ENCODE data around the gene NUDCD3.
"Not testable (repeated sequence)": the region's sequence is repeated elsewhere in the genome, so short reads cannot be mapped to it uniquely, and the experiment has no call there.

Gene NUDCD3

DNA sequence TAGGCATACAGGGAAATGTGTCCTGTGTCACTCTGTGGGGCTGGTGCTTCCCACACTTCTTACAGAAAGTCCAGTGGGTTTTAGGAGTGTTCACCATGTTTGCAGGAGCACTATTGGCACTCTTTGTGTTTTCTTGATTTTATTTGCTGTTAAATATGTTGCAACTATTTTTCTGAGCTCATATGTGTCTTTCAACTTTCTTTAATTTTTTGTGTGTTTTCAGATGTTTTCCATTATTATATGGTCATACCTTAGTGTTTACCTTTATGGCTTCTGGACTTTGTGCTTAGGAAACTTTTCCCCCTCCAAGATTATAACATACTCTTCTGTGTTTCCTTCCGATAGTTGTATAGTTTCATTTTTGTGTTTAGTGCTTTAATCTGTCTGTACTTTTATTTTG is 20.8 kb upstream of the NUDCD3 start:
- no peak for ATAC-seq
- TF ChIP-seq TOX (CRISPR knock-in tag; IDR thresholded peaks at IDR 0.05; ENCODE audit: borderline replicate concordance) (no peak), ZC3H10 (CRISPR knock-in tag; IDR thresholded peaks at IDR 0.05) (no peak), SNAI2 (CRISPR knock-in tag; IDR thresholded peaks at IDR 0.05) (no peak), BACH2 (CRISPR knock-in tag; IDR thresholded peaks at IDR 0.05; ENCODE audit: borderline replicate concordance) (no peak), ISL1 (CRISPR knock-in tag; IDR thresholded peaks at IDR 0.05) (no peak), ARNTL (CRISPR knock-in tag; IDR thresholded peaks at IDR 0.05; ENCODE audit: borderline replicate concordance, low read depth) (no peak), ZNF565 (CRISPR knock-in tag; conservative IDR thresholded peaks at IDR 0.05; ENCODE audit: low read depth) (no peak), ZNF70 (CRISPR knock-in tag; IDR thresholded peaks at IDR 0.05) (no peak), TCF4 (CRISPR knock-in tag; IDR thresholded peaks at IDR 0.05; ENCODE audit: borderline replicate concordance) (no peak), OSR1 (CRISPR knock-in tag; IDR thresholded peaks at IDR 0.05) (no peak), ZNF8 (CRISPR knock-in tag; IDR thresholded peaks at IDR 0.05) (no peak)
- TF ChIP-seq, protein P1, sequence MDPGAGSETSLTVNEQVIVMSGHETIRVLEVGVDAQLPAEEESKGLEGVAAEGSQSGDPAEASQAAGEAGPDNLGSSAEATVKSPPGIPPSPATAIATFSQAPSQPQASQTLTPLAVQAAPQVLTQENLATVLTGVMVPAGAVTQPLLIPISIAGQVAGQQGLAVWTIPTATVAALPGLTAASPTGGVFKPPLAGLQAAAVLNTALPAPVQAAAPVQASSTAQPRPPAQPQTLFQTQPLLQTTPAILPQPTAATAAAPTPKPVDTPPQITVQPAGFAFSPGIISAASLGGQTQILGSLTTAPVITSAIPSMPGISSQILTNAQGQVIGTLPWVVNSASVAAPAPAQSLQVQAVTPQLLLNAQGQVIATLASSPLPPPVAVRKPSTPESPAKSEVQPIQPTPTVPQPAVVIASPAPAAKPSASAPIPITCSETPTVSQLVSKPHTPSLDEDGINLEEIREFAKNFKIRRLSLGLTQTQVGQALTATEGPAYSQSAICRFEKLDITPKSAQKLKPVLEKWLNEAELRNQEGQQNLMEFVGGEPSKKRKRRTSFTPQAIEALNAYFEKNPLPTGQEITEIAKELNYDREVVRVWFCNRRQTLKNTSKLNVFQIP (CRISPR knock-in tag; IDR thresholded peaks at IDR 0.05; ENCODE audit: borderline replicate concordance, low read depth), result no peak
- TF ChIP-seq, protein P2, sequence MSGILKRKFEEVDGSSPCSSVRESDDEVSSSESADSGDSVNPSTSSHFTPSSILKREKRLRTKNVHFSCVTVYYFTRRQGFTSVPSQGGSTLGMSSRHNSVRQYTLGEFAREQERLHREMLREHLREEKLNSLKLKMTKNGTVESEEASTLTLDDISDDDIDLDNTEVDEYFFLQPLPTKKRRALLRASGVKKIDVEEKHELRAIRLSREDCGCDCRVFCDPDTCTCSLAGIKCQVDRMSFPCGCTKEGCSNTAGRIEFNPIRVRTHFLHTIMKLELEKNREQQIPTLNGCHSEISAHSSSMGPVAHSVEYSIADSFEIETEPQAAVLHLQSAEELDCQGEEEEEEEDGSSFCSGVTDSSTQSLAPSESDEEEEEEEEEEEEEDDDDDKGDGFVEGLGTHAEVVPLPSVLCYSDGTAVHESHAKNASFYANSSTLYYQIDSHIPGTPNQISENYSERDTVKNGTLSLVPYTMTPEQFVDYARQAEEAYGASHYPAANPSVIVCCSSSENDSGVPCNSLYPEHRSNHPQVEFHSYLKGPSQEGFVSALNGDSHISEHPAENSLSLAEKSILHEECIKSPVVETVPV (CRISPR knock-in tag; IDR thresholded peaks at IDR 0.05), result no peak
- TF ChIP-seq, protein P3, sequence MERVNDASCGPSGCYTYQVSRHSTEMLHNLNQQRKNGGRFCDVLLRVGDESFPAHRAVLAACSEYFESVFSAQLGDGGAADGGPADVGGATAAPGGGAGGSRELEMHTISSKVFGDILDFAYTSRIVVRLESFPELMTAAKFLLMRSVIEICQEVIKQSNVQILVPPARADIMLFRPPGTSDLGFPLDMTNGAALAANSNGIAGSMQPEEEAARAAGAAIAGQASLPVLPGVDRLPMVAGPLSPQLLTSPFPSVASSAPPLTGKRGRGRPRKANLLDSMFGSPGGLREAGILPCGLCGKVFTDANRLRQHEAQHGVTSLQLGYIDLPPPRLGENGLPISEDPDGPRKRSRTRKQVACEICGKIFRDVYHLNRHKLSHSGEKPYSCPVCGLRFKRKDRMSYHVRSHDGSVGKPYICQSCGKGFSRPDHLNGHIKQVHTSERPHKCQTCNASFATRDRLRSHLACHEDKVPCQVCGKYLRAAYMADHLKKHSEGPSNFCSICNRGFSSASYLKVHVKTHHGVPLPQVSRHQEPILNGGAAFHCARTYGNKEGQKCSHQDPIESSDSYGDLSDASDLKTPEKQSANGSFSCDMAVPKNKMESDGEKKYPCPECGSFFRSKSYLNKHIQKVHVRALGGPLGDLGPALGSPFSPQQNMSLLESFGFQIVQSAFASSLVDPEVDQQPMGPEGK (CRISPR knock-in tag; IDR thresholded peaks at IDR 0.05; ENCODE audit: borderline replicate concordance), result no peak
- TF ChIP-seq, protein P4, sequence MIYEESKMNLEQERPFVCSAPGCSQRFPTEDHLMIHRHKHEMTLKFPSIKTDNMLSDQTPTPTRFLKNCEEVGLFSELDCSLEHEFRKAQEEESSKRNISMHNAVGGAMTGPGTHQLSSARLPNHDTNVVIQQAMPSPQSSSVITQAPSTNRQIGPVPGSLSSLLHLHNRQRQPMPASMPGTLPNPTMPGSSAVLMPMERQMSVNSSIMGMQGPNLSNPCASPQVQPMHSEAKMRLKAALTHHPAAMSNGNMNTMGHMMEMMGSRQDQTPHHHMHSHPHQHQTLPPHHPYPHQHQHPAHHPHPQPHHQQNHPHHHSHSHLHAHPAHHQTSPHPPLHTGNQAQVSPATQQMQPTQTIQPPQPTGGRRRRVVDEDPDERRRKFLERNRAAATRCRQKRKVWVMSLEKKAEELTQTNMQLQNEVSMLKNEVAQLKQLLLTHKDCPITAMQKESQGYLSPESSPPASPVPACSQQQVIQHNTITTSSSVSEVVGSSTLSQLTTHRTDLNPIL (CRISPR knock-in tag; IDR thresholded peaks at IDR 0.05; ENCODE audit: low read depth), result no peak

DNA sequence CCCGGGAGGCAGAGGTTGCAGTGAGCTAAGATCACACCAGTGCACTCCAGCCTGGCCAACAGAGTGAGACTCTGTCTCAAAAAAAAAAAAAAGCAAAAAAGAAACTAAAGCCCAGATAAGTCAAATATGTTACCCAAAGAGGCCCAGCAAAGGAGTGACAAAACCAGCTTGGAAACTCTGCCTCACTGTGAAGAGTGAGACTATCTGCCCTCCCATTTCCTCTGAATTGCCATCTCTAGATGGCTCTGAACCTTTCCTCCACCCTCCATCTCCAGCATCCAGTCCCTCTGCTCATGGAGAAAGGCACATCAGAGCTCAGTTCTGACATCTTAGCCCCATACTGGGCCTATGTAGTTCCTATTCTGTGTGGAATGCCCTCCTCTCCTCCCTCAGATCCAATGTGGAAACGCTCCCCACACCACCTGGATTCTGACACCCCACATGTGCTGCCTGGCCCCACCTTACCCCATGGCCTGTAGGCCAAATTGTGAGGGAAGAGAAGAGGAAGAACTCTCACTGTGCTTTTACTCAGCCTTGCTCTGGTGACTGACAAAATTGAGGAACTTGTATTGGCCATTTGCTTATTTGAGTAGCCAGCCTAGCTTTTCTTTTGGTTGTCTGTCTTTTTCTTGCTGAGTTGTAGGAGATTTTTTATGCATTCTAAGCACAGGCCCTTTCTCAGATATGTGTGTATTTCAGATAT is 18.0 kb upstream of the NUDCD3 start:
- TF ChIP-seq, protein P5, sequence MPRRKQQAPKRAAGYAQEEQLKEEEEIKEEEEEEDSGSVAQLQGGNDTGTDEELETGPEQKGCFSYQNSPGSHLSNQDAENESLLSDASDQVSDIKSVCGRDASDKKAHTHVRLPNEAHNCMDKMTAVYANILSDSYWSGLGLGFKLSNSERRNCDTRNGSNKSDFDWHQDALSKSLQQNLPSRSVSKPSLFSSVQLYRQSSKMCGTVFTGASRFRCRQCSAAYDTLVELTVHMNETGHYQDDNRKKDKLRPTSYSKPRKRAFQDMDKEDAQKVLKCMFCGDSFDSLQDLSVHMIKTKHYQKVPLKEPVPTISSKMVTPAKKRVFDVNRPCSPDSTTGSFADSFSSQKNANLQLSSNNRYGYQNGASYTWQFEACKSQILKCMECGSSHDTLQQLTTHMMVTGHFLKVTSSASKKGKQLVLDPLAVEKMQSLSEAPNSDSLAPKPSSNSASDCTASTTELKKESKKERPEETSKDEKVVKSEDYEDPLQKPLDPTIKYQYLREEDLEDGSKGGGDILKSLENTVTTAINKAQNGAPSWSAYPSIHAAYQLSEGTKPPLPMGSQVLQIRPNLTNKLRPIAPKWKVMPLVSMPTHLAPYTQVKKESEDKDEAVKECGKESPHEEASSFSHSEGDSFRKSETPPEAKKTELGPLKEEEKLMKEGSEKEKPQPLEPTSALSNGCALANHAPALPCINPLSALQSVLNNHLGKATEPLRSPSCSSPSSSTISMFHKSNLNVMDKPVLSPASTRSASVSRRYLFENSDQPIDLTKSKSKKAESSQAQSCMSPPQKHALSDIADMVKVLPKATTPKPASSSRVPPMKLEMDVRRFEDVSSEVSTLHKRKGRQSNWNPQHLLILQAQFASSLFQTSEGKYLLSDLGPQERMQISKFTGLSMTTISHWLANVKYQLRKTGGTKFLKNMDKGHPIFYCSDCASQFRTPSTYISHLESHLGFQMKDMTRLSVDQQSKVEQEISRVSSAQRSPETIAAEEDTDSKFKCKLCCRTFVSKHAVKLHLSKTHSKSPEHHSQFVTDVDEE (CRISPR knock-in tag; IDR thresholded peaks at IDR 0.05), result no peak
- no peak for TF ChIP-seq RARB (CRISPR knock-in tag; IDR thresholded peaks at IDR 0.05)
- TF ChIP-seq, protein P2 (CRISPR knock-in tag; IDR thresholded peaks at IDR 0.05), result no peak
- TF ChIP-seq ISL1 (CRISPR knock-in tag; IDR thresholded peaks at IDR 0.05), result no peak
- no peak for TF ChIP-seq ARNTL (CRISPR knock-in tag; IDR thresholded peaks at IDR 0.05; ENCODE audit: borderline replicate concordance, low read depth)
- no peak for TF ChIP-seq ZFP3 (CRISPR knock-in tag; IDR thresholded peaks at IDR 0.05)
- no peak for TF ChIP-seq PPARA (CRISPR knock-in tag; IDR thresholded peaks at IDR 0.05; ENCODE audit: borderline replicate concordance)
- no peak for ATAC-seq

DNA sequence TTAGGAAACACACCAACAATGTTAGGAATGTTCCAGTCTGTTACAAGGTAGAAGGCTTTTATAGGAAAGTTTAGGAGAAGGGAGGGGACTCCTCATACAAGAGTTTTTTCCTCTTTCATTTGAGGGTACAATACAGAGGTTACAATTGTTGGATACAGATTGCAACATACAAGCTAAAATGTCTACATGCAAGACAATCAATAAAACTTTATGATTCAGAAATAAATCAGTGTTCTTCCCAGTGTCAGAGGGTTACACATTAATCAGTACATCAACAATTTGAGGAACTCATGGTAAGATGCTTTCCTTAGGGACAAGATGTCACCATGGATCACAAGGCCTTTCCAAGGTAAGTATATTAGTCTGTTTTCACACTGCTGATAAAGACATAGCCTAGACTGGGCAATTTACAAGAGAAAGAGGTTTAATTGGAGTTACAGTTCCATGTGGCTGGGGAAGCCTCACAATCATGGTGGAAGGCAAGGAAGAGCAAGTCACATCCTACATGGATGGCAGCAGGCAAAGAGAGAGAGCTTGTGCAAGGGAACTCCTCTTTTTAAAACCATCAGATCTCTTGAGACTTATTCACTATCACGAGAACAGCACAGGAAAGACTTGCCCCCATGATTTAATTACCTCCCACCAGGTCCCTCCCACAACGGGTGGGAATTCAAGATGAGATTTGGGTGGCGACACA is 16.3 kb upstream of the NUDCD3 start:
- ATAC-seq, result not testable (repeated sequence)

Data from SK-N-SH treated with all-trans-retinoic acid at 6 μM for 48 hours (cell line).